Endothelial cell of umbilical vein (primary cell): ENCODE results near the gene TIAM1. TPM values are rescaled to one million over a fixed set of nuclear protein-coding genes. Genes with fewer than 3 reads are reported as not detected.

ENCODE experiments used
- BruUV-seq: library from RNA; stranded (reverse); fragments of 400-500 nt; replicated peaks from 2 replicates; lab custom pipeline; 2021; lab: Mats Ljungman, UMichigan
- CTCF ChIA-PET: fragments of 300-600, 350-600 bp; sonication (Branson Sonifier 250); formaldehyde crosslinking; loops from one replicate; lab custom pipeline; 2021; ENCODE audit warnings: antibody characterized with exemption, inconsistent platforms; lab: Charles Lee
- POLR2A ChIA-PET: fragments of 300-600, 350-600 bp; sonication (Branson Sonifier 250); formaldehyde crosslinking; loops from one replicate; lab custom pipeline; 2021; ENCODE audit warnings: antibody characterized with exemption, inconsistent platforms; lab: Charles Lee
- DNase-seq: peaks from one replicate; pipeline ENCODE4 v3.0.0-alpha.2; 2011; ENCODE audit warnings: low read depth, low spot score
- FAIRE-seq: peaks from 2 replicates; lab custom pipeline; 2011; peaks lifted over from hg19 to GRCh38; lab: Jason Lieb, UNC
- H2AFZ ChIP-seq: 2 replicates; pipeline ENCODE4 v1.6.0; 2012; ENCODE audit warnings: low read depth, low read length, control low read depth, inconsistent platforms
- H3K27ac ChIP-seq: 2 replicates; pipeline ENCODE4 v1.5.1; 2011; ENCODE audit warnings: low read depth, mild to moderate bottlenecking, control low read depth, low read length, moderate library complexity; ENCODE audit not compliant: insufficient read depth
- H3K27me3 ChIP-seq, 2 experiments: 2 replicates each; pipeline versions ENCODE4 v1.6.0 to v1.6.1; 2011; ENCODE audit warnings: low read length in 2 of 2, mixed read lengths in 1 of 2; ENCODE audit not compliant: control insufficient read depth in 2 of 2, insufficient read depth in 2 of 2
- H3K36me3 ChIP-seq, 2 experiments: 2 replicates in 1 of 2; 3 replicates in 1 of 2; pipeline ENCODE4 v1.5.1; 2011; ENCODE audit warnings: low read length in 2 of 2, mild to moderate bottlenecking in 1 of 2, moderate library complexity in 1 of 2; ENCODE audit not compliant: control insufficient read depth in 2 of 2, insufficient read depth in 2 of 2; ENCODE audit errors: extremely low read depth in 1 of 2
- H3K4me1 ChIP-seq: 3 replicates; pipeline ENCODE4 v1.5.1; 2011; ENCODE audit warnings: mild to moderate bottlenecking, low read length; ENCODE audit not compliant: control insufficient read depth, insufficient read depth; ENCODE audit errors: extremely low read depth
- H3K4me2 ChIP-seq: 2 replicates; pipeline ENCODE4 v1.6.1; 2011; ENCODE audit warnings: low read length, control low read depth, mixed read lengths; ENCODE audit not compliant: insufficient read depth
- H3K4me3 ChIP-seq, 3 experiments: fragments of 200-600 bp in 1 of 3; sonication (generic), shearing (Covaris generic) in 1 of 3; replicated peaks in 1 of 3; 2 replicates each; pipeline ENCODE4 v1.5.1; 2011 to 2016; ENCODE audit warnings: control low read depth in 3 of 3, low read length in 3 of 3, mild to moderate bottlenecking in 2 of 3, inconsistent platforms in 1 of 3, low read depth in 1 of 3, moderate library complexity in 1 of 3; ENCODE audit not compliant: insufficient read depth in 1 of 3
- H3K79me2 ChIP-seq: 2 replicates; pipeline ENCODE4 v1.6.0; 2012; ENCODE audit warnings: low read length, inconsistent platforms; ENCODE audit not compliant: control insufficient read depth, insufficient read depth
- H3K9ac ChIP-seq: replicated peaks from 2 replicates; pipeline ENCODE3; 2011; ENCODE audit warnings: low read length, control low read depth; ENCODE audit not compliant: insufficient read depth; ENCODE audit errors: extremely low read depth
- H3K9me1 ChIP-seq: replicated peaks from 3 replicates; pipeline ENCODE4 v1.6.0; 2011; ENCODE audit warnings: mild to moderate bottlenecking, low read length; ENCODE audit not compliant: control insufficient read depth, insufficient read depth; ENCODE audit errors: extremely low read depth
- H3K9me3 ChIP-seq: replicated peaks from 2 replicates; pipeline ENCODE4 v1.5.1; 2012; ENCODE audit warnings: low read length, inconsistent platforms; ENCODE audit not compliant: control insufficient read depth, insufficient read depth
- H4K20me1 ChIP-seq: replicated peaks from 2 replicates; pipeline ENCODE3; 2011; ENCODE audit warnings: mild to moderate bottlenecking, low read length; ENCODE audit not compliant: control insufficient read depth, insufficient read depth; ENCODE audit errors: extremely low read depth
- EZH2 ChIP-seq: IDR thresholded peaks from 2 replicates; pipeline ENCODE4 v1.6.1; 2012; ENCODE audit warnings: borderline replicate concordance, low read depth, mild to moderate bottlenecking, moderate library complexity, low read length, inconsistent platforms; ENCODE audit not compliant: severe bottlenecking
- FOS ChIP-seq: IDR thresholded peaks from 2 replicates; pipeline ENCODE4 v1.6.1; 2011; ENCODE audit warnings: mild to moderate bottlenecking, low read length, moderate library complexity, borderline replicate concordance; ENCODE audit not compliant: insufficient read depth
- GATA2 ChIP-seq: IDR thresholded peaks from 2 replicates; pipeline ENCODE4 v1.7.0; 2011; ENCODE audit warnings: low read depth, mild to moderate bottlenecking, moderate library complexity, mixed read lengths, low read length; ENCODE audit not compliant: insufficient read length, insufficient read depth
- JUN ChIP-seq: IDR thresholded peaks from 2 replicates; pipeline ENCODE4 v1.6.1; 2011; ENCODE audit warnings: borderline replicate concordance, low read depth; ENCODE audit not compliant: insufficient read length, insufficient read depth
- MYC ChIP-seq: IDR thresholded peaks from one replicate; pipeline ENCODE4 v1.6.1; 2011; ENCODE audit warnings: mild to moderate bottlenecking, low read depth, low read length
- POLR2A ChIP-seq: IDR thresholded peaks from 2 replicates; pipeline ENCODE4 v1.6.1; 2012; ENCODE audit warnings: low read depth, mild to moderate bottlenecking, control low read depth, low read length
- POLR2AphosphoS5 ChIP-seq: IDR thresholded peaks from 2 replicates; pipeline ENCODE4 v1.6.1; 2012; ENCODE audit warnings: low read depth, mild to moderate bottlenecking, control low read depth, low read length, moderate library complexity; ENCODE audit not compliant: insufficient read depth
- dilution Hi-C: fragments of 300-500 bp; cut with MboI; formaldehyde crosslinking; loops from one replicate; pipeline ENCODE4 v1.15.0; 2019; ENCODE audit warnings: low sequenced_read_pairs; ENCODE audit not compliant: extremely low pct_ligation_motif_present
- intact Hi-C: fragments of 100-400 bp; cut with micrococcal nuclease; formaldehyde crosslinking; loops from one replicate; pipeline ENCODE4 v1.10.0; 2022
- polyA plus RNA-seq, 4 experiments: library from polyadenylated mRNA; depleted of rRNA in 3 of 4; stranded (reverse) in 3 of 4; unstranded in 1 of 4; fragments of >200 nt; gene quantifications; 2 replicates each; pipeline versions ENCODE4 v1.2.1 to v1.2.3, GENCODE V29; 2011 to 2012; ENCODE audit warnings: missing spikeins in 1 of 4
- total RNA-seq: library from RNA; stranded (reverse); gene quantifications from 2 replicates; pipeline ENCODE4 v1.2.3, GENCODE V29; 2021
- TF ChIP-seq, protein P1 (sequence below): IDR thresholded peaks from 2 replicates; pipeline ENCODE4 v1.6.1; 2011; ENCODE audit not compliant: insufficient read depth, insufficient read length
- TF ChIP-seq, protein P2 (sequence below), 2 donors: IDR thresholded peaks; 1 replicate in 1 of 2; 2 replicates in 1 of 2; pipeline ENCODE4 v1.5.1; 2011; ENCODE audit warnings: low read length in 2 of 2, mild to moderate bottlenecking in 2 of 2, moderate library complexity in 2 of 2, control low read depth in 1 of 2, inconsistent platforms in 1 of 2, low read depth in 1 of 2; ENCODE audit not compliant: insufficient read depth in 1 of 2; ENCODE audit errors: extremely low read depth in 1 of 2

TIAM1 gene
- total and polyA plus RNA-seq, 2 donors (not counting 3 experiments of a cell fraction or from before 2014, with no cell fraction given): 0.21 to 0.86 TPM

DNA sequence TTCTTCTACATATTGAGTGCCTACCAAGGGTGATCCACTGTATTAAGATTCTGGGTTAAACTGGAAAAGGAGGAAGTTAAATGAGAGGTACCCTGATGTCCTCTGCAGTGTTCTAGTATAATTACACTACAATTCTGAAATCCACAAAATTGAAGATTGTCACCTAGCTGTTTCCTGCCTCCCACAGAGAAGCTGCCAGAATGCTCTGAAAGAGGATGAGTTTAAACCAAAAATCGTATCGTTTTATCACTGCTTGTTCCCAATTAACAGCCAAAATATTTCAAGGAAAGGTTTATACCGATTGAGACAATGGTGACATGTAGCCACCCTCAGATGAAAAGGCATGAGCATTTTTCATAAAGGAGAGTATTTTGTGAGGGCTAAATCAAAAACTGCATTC, 28.0 kb downstream of the TIAM1 start:
- no peak for FAIRE-seq

More for the DNA sequence above, 28.0 kb downstream of the TIAM1 start:
- no peak overlapping the region for H3K9ac ChIP-seq
- no peak overlapping the region for H3K27ac ChIP-seq
- dilution Hi-C loops (no loop called here), intact Hi-C loops (no loop called here)
- TF ChIP-seq, protein P1, sequence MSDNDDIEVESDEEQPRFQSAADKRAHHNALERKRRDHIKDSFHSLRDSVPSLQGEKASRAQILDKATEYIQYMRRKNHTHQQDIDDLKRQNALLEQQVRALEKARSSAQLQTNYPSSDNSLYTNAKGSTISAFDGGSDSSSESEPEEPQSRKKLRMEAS: no peak
- TF ChIP-seq, protein P2, sequence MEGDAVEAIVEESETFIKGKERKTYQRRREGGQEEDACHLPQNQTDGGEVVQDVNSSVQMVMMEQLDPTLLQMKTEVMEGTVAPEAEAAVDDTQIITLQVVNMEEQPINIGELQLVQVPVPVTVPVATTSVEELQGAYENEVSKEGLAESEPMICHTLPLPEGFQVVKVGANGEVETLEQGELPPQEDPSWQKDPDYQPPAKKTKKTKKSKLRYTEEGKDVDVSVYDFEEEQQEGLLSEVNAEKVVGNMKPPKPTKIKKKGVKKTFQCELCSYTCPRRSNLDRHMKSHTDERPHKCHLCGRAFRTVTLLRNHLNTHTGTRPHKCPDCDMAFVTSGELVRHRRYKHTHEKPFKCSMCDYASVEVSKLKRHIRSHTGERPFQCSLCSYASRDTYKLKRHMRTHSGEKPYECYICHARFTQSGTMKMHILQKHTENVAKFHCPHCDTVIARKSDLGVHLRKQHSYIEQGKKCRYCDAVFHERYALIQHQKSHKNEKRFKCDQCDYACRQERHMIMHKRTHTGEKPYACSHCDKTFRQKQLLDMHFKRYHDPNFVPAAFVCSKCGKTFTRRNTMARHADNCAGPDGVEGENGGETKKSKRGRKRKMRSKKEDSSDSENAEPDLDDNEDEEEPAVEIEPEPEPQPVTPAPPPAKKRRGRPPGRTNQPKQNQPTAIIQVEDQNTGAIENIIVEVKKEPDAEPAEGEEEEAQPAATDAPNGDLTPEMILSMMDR (IDR thresholded peaks at IDR 0.05; ENCODE audit: extremely low read depth in 1 of 2, insufficient read depth in 1 of 2, low read depth in 1 of 2, low read length in 2 of 2): no peak
- TF ChIP-seq POLR2A: no peak
- no peak for TF ChIP-seq GATA2
- TF ChIP-seq JUN: no peak
- no peak for TF ChIP-seq EZH2
- no peak for TF ChIP-seq MYC
- TF ChIP-seq FOS: no peak
- no peak for TF ChIP-seq POLR2AphosphoS5
- no peaks in the 10 kb centered on the region for H3K36me3 ChIP-seq
- no peak overlapping the region for H2AFZ ChIP-seq
- H3K4me3 ChIP-seq: no peak overlapping the region
- no peaks in the 10 kb centered on the region for H3K27me3 ChIP-seq
- H3K9me3 ChIP-seq: no peaks in the 10 kb centered on the region
- no peak for DNase-seq
- H3K4me1 ChIP-seq: no peaks in the 10 kb centered on the region
- no TSS peak for BruUV-seq
- ChIA-PET CTCF (no interaction called here), POLR2A (no interaction called here)
- H3K9me1 ChIP-seq: no peaks in the 10 kb centered on the region
- H4K20me1 ChIP-seq: no peaks in the 10 kb centered on the region
- H3K79me2 ChIP-seq: no peaks in the 10 kb centered on the region
- H3K4me2 ChIP-seq: no peak overlapping the region
